GM08714 (cell line): ENCODE results near the gene TMEM204.

ENCODE experiments used
- H3K4me3 ChIP-seq: fragments of 200-500 bp; sonication (Bioruptor generic); 2 replicates; pipeline ENCODE4 v1.5.1; 2014; ENCODE audit warnings: mild to moderate bottlenecking, low read length, inconsistent platforms
- ZNF274 ChIP-seq: IDR thresholded peaks from 2 replicates; pipeline ENCODE4 v1.6.1; 2012; ENCODE audit warnings: mild to moderate bottlenecking, low read depth, low read length

Gene TMEM204

DNA sequence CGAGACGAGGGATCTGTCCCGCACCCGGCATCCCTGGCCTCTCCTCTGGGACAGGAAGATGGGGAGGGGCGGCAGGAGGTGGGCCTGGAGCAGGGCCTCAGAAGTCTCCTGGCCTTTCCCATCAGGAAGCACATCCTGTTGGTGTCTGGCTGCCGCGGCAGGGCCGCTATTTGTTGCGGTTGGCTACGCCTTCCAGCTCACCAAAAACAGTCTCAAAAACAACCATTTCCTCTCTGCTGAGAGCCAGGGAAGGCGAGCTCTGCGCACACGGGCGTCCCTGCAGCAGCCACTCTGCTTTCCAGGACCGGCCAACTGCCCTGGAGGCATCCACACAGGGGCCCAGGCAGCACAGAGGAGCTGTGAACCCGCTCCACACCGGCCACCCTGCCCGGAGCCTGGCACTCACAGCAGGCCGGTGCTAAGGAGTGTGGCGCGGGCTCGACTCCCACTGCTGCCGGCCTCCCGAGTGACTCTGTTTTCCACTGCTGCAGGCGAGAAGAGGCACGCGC lies at the start of gene TMEM204:
TSS of gene TMEM204 (plus strand) at position 224 of the 509 bp plus-strand sequence. CDS start 610 bp downstream, outside the sequence.
- H3K4me3 ChIP-seq: peak within 1 kb of the TSS; percentile 39; the same call in 1 of the 2 replicates
- TF ChIP-seq ZNF274: no peak

GRCh38 chr16:1485847-1486496 lies 47.5 kb upstream of the TMEM204 start:
- no peak for TF ChIP-seq ZNF274
- H3K4me3 ChIP-seq: no peak overlapping the region

DNA sequence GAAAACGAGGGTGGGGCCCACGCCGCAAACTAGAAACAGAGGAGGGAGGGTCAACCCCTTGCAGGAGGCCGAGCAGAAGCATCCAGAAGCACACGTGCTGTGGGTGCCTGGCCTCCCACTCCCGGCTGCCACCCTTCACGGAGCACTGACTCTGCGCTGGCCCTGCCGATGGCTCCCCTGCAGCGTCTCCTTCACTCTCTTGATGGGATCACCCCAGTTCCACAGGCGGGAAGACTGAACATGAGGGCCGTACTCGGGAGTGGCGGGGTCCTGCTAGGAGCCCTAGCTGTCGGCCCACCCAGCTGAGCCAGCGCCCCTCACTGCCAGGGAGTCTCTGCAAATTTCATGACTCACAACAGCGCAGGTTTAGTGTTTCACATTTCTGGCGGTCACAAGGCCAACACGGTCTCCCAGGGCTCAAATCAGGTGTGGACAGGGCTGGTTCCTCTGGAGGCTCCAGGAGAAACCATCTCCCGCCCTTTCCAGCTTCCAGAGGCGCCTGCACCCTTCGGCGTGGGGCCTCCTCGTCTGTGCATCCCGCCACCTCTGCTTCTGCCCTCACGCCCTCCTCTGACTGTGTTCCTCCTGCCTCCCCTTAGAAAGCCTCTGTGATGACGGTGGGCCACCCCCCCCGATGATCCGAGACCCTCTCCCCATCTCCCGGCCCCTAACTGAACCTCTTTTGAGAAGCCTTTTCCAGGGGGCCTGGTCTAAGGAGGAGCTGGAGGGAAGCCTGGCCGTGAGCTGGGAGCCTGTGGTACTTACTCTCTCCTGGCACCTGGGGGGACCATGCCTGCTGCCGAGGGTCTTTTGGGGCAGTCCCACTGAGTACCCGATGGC lies 46.7 kb upstream of the TMEM204 start:
- no peak for TF ChIP-seq ZNF274
- H3K4me3 ChIP-seq: no peak overlapping the region

- no peak for TF ChIP-seq ZNF274
- no peak overlapping the region for H3K4me3 ChIP-seq
Measured at GRCh38 chr16:1487395-1488053, 45.9 kb upstream of the TMEM204 start.

DNA sequence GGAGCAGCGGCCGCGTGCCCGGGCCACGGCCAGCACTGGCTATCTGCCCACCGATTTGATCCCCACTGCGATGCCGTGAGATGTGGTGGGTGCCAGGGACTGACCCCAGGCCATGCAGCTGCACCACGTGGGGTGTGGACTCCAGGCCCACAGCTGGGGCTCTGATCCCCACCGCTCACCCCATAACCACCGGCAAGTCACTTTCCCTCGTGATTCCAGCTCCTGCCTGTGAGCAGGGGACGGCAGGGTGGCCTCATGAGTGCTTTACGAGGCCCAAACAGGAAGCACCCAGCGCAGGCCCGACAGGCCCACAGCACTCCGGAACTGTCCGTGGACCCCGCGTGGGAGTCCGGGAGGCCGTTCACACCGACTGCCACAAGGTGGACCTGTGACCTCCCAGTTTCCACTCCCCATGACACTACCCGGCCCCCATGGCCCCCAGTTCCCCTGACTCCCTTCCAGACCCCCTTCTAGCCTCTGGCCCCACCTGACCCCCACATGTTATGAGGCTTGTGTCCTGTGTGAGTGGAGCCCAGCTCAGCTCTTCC lies 45.3 kb upstream of the TMEM204 start:
- TF ChIP-seq ZNF274: no peak
- no peak overlapping the region for H3K4me3 ChIP-seq

GRCh38 chr16:1488619-1489018 lies 44.8 kb upstream of the TMEM204 start, which contains the start of gene PTX4:
Gene PTX4, minus strand, starts transcription at chr16:1488944. Its CDS starts 35 bp downstream, at chr16:1488909.
- no peak for TF ChIP-seq ZNF274

DNA sequence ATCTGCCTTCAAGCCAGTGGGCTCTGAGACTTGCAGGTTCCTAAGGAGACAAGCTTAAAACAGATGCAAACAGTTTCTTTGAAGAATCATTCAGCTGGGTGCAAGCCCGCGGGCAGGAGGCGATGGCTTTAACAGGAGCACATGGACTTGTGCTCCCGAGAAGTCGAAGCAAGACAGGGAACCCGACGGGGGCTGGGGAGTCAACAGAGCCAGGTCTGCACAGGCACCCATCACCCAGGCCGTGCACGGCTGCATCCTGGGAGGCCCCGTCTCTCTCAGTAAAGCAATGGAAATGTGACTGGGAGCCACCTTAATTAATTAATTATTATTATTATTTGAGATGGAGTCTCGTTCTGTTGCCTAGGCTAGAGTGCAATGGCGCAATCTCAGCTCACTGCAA lies 44.4 kb upstream of the TMEM204 start:
- TF ChIP-seq ZNF274: no peak
- no peak overlapping the region for H3K4me3 ChIP-seq

More at GRCh38 chr16:1488619-1489018, 44.8 kb upstream of the TMEM204 start, which contains the start of gene PTX4:
- H3K4me3 ChIP-seq: no peak within 1 kb of the TSS

GRCh38 chr16:1491327-1491726 lies 42.1 kb upstream of the TMEM204 start:
- TF ChIP-seq ZNF274: no peak
- no peak overlapping the region for H3K4me3 ChIP-seq

GRCh38 chr16:1492082-1492922 lies 41.2 kb upstream of the TMEM204 start:
- TF ChIP-seq ZNF274: no peak
- H3K4me3 ChIP-seq: peak overlapping the region; percentile 61; the same call in 1 of the 2 replicates

DNA sequence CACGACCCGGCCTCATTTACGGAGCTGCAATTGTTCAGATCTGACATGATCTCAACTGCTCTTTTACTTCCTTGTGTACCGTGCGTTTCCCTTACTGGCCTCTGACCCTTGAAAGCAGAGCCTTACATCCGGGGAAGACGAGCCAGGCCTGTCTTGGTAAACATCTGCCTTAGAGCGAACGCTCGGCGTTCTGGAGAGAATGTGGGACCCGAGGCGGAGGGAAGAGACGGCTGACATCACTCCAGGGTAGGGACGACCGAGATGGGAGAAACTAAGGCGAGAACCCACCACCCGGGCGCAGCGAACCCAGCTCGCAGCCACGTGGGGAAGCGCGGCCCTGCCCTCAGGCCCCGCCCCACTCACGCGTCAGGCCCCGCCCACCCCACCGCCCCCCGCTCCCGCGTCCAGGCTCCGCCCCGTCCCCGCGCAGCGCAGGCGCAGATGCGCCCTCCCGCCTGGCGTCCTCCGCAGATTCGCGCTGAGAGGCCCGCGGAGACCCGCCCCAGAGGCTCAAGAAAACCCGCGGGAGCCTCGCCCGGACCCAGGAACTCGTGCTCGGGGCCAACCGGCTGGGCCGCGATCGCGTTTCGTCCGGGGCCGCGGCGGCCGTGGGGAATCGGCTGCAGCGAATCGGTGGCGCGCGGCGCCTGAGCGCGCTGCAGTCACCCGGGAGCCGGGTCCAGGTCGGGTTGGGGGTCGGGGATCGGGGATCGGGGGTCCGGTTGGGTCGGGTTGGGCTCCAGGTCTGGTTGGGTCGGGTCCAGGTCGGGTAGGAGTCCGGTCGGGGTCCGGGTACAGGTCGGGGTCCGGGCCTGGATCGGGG lies 40.3 kb upstream of the TMEM204 start, which contains the start of gene TELO2:
TSS of gene TELO2 (plus strand) at position 438 of the 823 bp plus-strand sequence. CDS start 922 bp downstream, outside the sequence.
- no peak for TF ChIP-seq ZNF274
- peak within 1 kb of the TSS; percentile 88 for H3K4me3 ChIP-seq

- peak overlapping the region; percentile 88 for H3K4me3 ChIP-seq
- no peak for TF ChIP-seq ZNF274
Measured at GRCh38 chr16:1493746-1494094, 39.7 kb upstream of the TMEM204 start.

DNA sequence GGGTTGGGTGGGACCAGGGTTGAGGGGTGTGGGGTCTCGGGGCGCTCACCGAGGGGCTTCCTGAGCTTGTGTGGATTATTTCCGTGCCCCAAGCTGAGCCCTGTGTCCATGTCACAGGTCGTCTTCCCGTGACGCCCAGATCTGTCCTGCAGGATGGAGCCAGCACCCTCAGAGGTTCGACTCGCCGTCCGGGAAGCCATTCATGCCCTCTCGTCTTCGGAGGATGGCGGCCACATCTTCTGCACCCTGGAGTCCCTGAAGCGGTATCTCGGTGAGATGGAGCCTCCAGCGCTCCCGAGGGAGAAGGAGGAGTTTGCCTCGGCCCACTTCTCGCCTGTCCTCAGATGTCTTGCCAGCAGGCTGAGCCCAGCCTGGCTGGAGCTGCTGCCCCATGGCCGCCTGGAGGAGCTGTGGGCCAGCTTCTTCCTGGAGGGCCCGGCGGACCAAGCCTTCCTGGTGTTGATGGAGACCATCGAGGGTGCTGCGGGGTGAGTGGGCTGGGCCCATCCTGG lies 39.3 kb upstream of the TMEM204 start:
- no peak for TF ChIP-seq ZNF274
- H3K4me3 ChIP-seq: peak overlapping the region; percentile 88
